Upper lobe of right lung (tissue), 1 donor: ENCODE measurements around the gene ALAD. TPM values are rescaled to one million over a fixed set of nuclear protein-coding genes. Genes with fewer than 3 reads are reported as not detected.

ENCODE experiments used
- ATAC-seq: fragments of 200-7000 bp; cut with Tn5 transposase; one replicate; pipeline ENCODE4 v1.9.1; 2020; ENCODE audit warnings: mild to moderate bottlenecking, moderate library complexity
- DNase-seq: peaks from one replicate; pipeline ENCODE4 v3.0.0-alpha.2; 2020
- H3K27ac ChIP-seq: fragments of 200-600 bp; one replicate; pipeline ENCODE4 v1.8.0; 2022
- H3K27me3 ChIP-seq: fragments of 200-600 bp; one replicate; pipeline ENCODE4 v1.8.0; 2022; ENCODE audit warnings: mild to moderate bottlenecking
- H3K36me3 ChIP-seq: fragments of 200-600 bp; one replicate; pipeline ENCODE4 v1.8.0; 2022
- H3K4me1 ChIP-seq: fragments of 200-600 bp; one replicate; pipeline ENCODE4 v1.8.0; 2022
- H3K4me3 ChIP-seq: fragments of 200-600 bp; one replicate; pipeline ENCODE4 v1.8.0; 2022; ENCODE audit warnings: mild to moderate bottlenecking
- H3K9me3 ChIP-seq: fragments of 200-600 bp; one replicate; pipeline ENCODE4 v1.8.0; 2022
- CTCF ChIP-seq: fragments of 200-600 bp; IDR thresholded peaks from one replicate; pipeline ENCODE4 v1.8.0; 2022; ENCODE audit warnings: antibody characterized with exemption
- intact Hi-C: fragments of 100-400 bp; cut with DNase I; formaldehyde crosslinking; loops from one replicate; pipeline ENCODE4 v1.11.0; 2022
- total RNA-seq: library from RNA; stranded (reverse); fragmentation: NEBNext Ultra II Directional; extraction: Animal tissue kit (Norgen Biotek cat#: 25700); gene quantifications from one replicate; pipeline ENCODE4 v1.2.1, GENCODE V29; 2021
- donor health status: DM: no; HTN: yes; CAD: no; lungs with severe emphysema.

The ALAD gene
- total RNA-seq, 1 donor from 2014 or later, result 37.7 TPM

GRCh38 chr9:113390192-113390960, 10.7 kb downstream of the ALAD start:
- peak; percentile 52 for DNase-seq
- Histone ChIP-seq H3K4me3 (no peak overlapping the region), H3K9me3 (no peaks in the 10 kb centered on the region), H3K4me1 (no peaks in the 10 kb centered on the region), H3K27ac (no peak overlapping the region), H3K27me3 (no peaks in the 10 kb centered on the region), H3K36me3 (peaks cover 70% of the 10 kb centered on the region)
- ATAC-seq, result no peak
- intact Hi-C loops, result no loop called here
- TF ChIP-seq CTCF, result no peak

GRCh38 chr9:113389451-113389850, 11.6 kb downstream of the ALAD start:
- intact Hi-C loops, result no loop called here
- ATAC-seq (no peak), DNase-seq (peak; percentile 46)
- Histone ChIP-seq H3K9me3 (no peaks in the 10 kb centered on the region), H3K27ac (no peak overlapping the region), H3K36me3 (peaks cover 70% of the 10 kb centered on the region), H3K4me3 (no peak overlapping the region), H3K4me1 (no peaks in the 10 kb centered on the region), H3K27me3 (no peaks in the 10 kb centered on the region)
- no peak for TF ChIP-seq CTCF

- Histone ChIP-seq H3K27ac (no peak overlapping the region), H3K27me3 (no peaks in the 10 kb centered on the region), H3K9me3 (no peaks in the 10 kb centered on the region), H3K4me1 (no peaks in the 10 kb centered on the region), H3K36me3 (peaks cover 70% of the 10 kb centered on the region), H3K4me3 (no peak overlapping the region)
- intact Hi-C loops, result no loop called here
- TF ChIP-seq CTCF, result no peak
- ATAC-seq (no peak), DNase-seq (peak; percentile 46)
Observed at GRCh38 chr9:113388833-113389232, 12.3 kb downstream of the ALAD start.

DNA sequence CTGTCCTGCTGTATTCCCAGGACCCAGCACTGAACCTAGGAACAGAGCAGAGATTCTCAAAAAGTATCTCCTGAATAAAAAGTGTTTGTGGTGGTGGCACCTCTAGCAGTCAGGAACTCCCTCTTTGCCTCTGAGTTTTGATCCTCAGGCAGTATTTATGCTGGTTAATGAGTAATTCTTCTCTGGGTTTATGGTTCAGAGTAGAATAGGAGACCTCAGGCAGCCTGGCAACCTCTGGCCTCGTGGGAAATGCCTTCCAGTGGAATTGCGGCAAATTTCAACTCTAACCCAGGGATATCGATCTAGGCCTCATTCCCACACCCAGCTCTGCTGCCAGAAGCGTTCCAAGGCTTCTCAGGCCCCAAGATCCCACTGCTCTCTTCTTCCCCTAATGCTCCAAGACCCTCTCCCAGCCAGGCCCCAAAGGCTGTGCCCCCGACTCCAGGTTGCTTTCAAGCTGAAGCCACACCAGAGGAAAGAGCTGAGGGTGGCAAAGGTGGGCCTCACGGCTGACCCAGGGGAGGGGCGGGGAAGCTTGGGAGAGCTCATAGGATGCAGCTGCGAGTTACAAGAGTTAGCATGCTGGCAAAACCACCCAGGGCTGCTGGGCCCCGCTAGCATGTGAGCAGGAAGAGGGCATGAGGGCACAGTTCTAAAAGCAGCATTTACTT, 13.4 kb downstream of the ALAD start:
- Histone ChIP-seq H3K27me3 (no peaks in the 10 kb centered on the region), H3K4me3 (no peak overlapping the region), H3K9me3 (no peaks in the 10 kb centered on the region), H3K36me3 (peaks cover 60% of the 10 kb centered on the region), H3K27ac (no peak overlapping the region), H3K4me1 (no peaks in the 10 kb centered on the region)
- TF ChIP-seq CTCF, result no peak
- intact Hi-C loops, result no loop called here
- ATAC-seq (no peak), DNase-seq (peak; percentile 37)

DNA sequence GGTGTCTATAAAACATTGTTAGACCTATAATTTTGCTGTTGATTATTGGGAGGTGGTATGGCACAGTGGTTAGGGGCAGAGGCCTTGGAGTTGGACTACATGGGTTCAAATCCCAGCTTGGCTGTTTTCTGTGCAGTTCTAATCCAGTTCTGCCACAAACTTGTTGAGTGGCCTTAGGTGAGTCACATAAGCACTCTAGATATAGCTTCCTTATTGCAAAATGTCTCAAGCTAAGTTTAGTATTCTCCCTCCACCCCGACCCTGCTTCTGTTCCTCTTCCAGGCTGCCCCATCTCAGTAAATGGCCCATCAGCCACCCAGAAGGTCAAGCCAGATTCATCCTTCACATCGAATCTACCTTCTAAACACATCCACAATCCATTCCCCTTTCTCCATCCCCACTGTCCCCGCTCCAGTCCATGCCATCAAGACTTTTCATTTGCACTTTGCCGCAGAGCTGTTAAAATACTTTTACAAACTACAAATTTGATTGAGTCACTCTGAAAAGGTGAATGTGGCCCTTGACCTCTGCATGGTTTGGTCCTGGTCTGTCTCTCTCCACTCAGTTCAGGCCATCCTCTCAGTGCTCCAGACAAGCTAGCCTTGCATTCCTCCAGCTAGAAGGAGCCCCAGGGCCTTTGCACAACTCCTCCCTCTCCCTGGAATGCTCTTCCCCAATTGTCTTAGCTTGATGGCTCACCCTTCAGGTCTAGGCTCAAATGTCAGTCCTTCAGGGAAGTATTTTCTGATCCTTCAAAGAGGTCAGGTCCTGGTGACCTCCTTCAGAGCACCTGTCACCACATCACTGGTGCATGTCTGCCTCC, 14.3 kb downstream of the ALAD start:
- Histone ChIP-seq H3K9me3 (no peaks in the 10 kb centered on the region), H3K27ac (no peak overlapping the region), H3K4me1 (no peaks in the 10 kb centered on the region), H3K4me3 (no peak overlapping the region), H3K27me3 (no peaks in the 10 kb centered on the region), H3K36me3 (peaks cover 52% of the 10 kb centered on the region)
- DNase-seq, result peak; percentile 22
- TF ChIP-seq CTCF, result no peak
- ATAC-seq, result no peak
- intact Hi-C loops, result no loop called here
